ENCODE data around the gene CFAP20DC.

CFAP20DC gene

DNA sequence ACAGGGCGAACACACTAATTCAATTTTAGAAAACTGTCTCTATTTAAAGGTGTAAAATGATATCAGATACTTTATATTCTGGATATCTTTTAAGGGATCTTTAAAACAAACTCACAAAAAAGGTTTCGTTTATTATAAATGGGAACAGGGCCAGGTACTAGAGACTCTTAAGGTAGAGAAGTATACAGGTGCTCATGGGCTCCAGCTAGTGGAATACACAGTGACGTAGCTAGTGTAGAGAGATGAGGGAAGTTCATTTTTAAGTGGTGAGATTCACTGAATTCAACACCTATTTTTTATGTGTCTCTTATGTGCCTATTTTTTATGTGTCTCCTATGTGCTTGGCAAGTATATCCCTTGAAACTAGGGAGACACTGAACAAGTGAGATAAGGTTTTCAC is 250.6 kb downstream of the CFAP20DC start:
- no peak for DNase-seq

GRCh38 chr3:58798312-58798711 is 251.5 kb downstream of the CFAP20DC start:
- no peak for DNase-seq

GRCh38 chr3:58794750-58795149 is 255.1 kb downstream of the CFAP20DC start:
- no peak for DNase-seq

DNA sequence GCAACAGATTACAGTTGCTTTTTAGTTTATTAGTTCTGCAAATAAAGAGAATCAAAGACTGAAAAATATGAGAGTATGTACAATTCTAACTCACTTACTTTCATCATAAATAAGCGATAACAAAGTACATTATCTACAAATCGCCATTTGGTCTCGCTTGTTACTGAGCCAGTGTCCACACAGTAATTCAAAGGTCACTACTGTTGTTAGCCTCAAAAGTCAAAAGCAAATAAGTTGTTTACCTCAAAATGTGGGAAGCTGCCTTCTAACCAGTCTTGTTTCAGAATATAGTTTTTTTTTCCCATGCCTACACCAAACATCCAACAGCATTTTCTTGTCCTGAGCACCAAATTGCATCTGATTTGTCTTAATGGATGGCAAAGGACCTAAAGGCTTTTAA is 255.9 kb downstream of the CFAP20DC start:
- DNase-seq, result no peak

GRCh38 chr3:58792921-58793451 is 256.8 kb downstream of the CFAP20DC start:
- DNase-seq, result no peak

GRCh38 chr3:58789385-58789784 is 260.4 kb downstream of the CFAP20DC start:
- no peak for DNase-seq

GRCh38 chr3:58784888-58785287 is 264.9 kb downstream of the CFAP20DC start:
- no peak for DNase-seq

DNA sequence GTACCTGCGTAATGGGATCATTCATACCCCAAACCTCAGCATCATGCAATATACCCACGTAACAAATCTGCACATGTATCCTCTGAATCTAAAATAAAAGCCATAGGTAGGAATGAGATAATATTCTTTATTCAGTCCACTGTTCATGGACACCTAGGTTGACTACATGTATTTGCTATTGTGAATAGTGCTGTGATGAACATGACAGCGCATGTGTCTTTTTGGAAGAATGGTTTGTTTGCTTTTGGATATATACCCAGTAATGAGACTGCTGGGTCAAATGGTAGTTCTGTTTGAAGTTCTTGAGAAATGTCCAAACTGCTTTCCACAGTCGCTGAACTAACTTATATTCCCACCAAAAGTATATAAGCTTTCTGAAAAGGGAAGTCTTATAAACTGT is 265.4 kb downstream of the CFAP20DC start:
- DNase-seq, result no peak

DNA sequence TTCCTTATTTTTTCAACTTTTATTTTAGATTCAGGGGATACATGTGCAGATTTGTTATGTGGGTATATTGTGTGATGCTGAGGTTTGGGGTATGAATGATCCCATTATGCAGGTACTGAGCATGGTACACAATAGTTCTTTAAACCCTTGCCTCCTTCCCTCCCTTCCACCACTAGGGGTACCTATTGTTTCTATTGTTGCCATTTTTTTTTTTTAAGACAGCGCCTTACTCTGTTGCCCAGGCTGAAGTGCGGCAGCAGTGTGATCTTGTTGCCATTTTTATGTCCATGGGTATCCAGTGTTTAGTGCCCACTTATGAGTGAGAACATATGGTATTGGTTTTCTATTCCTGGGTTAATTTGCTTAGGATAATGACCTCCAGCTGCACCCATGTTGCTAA is 266.0 kb downstream of the CFAP20DC start:
- DNase-seq, result no peak

- DNase-seq, result no peak
These were observed 269.9 kb downstream of the CFAP20DC start for GRCh38 chr3:58779934-58780333.

DNA sequence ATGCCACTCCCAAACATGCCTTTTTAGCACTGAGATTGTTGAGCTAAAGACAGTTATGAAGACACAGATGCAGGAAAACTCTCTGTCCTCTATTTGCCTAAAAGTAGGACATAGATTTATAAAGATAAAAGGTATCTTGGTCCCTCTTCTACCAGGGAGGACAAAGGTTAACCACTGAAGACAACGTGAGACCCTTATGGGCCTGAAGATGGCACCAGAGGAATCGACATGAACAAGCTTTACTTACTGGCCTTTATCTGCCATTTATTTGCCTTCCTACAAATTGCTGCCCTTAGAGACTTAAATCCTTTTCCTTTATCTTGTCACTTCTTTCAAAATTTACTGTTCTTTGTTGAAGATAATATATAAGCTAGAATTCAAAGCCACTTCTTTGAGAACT is 273.6 kb downstream of the CFAP20DC start:
- no peak for DNase-seq

GRCh38 chr3:58772462-58772861 is 277.4 kb downstream of the CFAP20DC start:
- no peak for DNase-seq

- no peak for DNase-seq
These were observed 280.8 kb downstream of the CFAP20DC start for GRCh38 chr3:58769065-58769464.

DNA sequence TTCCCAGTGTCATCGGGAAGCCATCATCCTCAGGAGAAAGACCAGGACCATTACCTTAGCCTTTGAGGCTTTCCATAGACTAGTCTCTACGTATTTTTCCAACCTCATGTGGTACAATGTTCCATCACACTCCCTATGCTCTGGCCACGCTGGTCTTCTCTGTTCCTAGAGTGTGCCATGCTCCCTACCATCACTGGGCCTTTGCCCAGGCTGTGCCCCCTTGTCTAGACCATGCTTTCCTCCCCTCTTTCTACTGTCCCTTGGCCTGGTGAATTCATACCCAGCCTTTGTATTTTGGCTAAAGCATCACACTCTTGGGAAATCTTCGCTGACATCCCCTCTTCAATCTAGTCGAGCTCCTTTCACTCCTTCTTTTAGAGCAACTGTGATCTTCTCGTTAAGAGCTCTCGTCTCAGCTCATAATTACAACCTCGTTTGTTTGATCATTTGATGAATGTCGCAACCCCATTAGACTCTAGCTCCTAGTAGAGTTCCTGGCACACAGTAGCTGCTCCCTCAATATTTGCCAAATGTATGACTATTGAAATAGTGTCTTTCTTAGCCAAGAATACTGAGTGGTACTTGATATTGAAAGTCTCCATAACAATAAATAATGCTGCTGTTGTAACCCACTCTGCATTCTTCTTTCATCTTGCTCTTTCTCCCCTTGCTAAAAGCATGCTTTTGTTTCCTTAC is 283.1 kb downstream of the CFAP20DC start:
- no peak for DNase-seq

DNA sequence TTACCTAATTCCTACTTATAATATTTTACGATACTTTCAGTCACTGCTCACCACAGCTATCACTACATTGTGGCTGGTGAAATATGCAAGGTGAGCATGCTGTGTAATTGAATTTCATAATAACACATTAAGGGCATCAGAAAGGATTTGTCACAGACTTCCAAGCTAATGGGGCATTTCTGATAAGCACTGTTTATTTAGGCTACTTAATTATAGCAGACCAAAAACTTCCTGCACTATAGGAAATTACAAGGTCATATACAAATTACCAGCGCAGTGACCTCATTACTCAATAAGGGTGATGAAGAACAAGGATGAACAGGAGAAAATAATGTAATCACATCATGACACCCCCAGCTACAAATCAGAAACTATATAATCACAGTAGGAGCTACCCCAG is 294.7 kb downstream of the CFAP20DC start:
- no peak for DNase-seq

DNA sequence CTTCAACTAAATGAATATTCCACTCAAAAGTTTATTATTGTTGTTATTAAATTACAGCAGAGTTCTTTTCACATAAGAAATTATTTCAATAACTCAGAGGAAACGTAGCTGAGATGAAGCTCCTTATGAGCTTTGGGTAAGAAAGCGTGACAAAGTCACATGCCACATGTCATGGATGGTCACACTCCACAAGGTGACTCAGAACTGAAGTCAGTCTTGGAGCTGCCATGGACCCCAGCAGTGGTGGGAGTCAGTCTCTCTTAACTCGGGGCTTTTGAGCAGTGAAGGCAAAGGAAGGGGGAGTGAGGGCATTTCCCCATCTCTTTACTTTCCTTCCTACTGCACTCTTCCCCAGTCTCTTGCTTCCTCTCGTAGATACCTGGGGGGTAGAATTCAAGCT is 295.8 kb downstream of the CFAP20DC start:
- no peak for DNase-seq

DNA sequence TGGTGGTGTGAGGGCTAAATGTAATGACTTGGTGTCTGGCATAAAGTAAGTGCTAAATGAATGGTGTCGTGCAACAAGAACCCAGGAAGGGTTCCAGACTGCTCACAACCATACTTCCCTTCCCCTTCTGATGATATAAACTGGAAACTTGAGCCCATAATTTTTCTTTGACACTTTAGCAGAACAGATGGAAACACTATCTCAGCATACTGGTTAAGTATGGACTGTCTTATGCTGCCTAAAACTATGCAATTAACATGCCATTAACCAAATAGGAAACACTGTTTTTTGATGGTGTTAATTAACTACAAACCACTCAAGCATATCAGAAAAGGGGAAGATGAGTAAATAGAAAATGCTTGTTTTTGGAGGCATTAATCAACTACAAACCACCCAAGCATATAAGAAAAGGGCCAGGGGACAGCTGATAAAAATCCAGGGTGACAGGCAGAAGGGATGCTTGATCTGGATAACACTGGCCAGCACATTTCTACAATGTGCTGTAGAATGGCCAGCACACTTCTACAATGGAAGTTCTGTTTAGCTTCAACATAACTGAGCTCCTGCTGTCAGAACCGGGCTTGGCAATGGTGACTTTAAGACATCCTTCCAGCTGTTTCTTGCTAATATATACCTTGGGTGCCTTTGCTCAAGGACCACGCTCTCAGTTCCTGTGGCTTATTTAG is 297.8 kb downstream of the CFAP20DC start:
- no peak for DNase-seq

GRCh38 chr3:58751235-58751634 is 298.6 kb downstream of the CFAP20DC start:
- no peak for DNase-seq

DNA sequence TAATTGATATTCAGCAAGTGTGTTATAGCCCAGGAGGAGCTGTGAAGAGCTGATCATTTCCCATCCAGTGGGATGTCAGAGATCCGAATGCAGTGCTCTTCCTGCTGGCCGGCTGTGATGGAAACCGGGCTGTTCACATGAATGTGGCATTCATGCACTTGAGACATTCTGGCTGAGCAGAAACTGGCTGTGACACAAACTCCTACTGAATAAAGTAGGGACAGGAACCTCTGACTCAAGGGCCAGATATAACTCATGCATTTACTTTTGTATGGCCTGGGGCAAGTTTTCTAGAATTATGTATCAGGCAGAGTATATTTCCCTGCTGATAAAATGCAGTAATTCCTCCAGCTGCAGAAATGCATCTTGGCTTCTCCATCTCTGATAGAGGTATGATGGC is 299.9 kb downstream of the CFAP20DC start:
- no peak for DNase-seq

DNA sequence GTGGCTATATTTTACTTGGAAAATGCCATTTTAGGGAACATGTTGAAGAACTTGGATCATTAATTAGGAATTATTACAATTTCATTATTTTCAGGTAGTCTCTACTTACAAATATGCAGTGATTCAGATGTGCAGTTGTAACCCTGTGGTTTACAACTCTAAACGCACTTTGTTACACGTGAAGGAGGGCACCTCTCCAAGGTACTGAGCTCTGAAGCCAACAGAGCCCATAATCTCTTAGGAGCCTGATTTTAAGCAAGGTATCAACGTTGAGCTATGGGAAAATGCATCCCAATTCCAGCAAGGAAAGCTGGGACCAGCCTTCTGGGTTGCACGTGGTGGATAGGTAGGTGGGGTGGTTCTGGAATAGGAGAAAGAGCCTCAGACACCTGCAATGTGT is 301.8 kb downstream of the CFAP20DC start:
- DNase-seq, result no peak

DNA sequence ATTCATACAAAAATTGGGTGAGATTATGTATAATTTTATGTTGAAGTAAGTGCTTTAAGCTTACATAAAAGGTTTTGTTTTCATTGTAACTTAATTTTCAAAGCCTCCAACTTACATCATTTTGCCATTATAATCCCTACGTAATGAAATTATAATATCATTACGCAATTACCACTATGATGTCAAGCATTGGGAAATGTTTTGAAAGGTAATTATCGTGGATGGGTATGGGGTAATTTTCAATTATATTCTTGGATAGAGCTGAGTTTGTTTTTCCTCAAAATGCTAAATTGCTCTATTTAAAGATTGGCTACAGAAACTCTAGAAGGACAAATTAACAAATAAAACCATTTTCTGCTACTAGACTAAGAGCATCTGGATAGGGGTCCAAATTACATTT is 303.1 kb downstream of the CFAP20DC start:
- DNase-seq, result no peak

DNA sequence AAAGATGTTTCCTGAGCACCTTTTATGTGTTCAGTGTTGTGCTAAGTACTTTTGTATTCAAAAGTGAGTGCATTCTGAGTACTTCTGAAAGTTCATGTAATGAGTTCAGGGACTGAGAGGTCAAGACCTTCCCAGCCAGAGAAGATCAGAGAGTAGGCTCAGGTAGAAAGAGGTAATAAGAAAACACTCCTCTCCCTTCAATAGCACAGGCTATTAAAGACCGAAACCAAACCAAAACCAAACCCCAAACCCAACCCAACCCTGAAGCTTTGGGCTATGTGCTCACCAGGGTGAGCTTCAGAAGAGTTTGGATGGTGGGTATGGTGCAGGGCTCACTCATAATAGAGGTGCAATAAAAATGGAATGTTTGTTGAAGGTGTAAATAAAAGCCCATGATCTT is 306.5 kb downstream of the CFAP20DC start:
- no peak for DNase-seq

DNA sequence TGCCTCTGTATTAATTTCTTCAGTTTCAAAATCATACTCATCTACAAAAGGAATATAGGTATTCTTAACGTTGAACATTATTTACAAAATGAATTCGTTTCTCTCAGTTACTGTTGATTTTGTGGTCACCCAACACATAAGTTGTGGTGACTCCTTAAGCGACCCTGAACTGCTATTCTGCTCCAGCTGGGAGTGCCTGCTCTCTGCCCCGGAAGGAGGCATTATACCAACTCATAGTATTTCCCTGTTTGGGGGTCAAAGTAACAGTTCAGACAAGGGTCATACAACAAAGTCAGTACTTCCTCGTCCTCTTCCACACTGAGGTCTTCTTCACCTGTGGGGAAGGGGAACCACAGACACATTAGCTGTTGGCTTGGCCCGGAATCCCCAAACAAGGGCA is 307.6 kb downstream of the CFAP20DC start:
- no peak for DNase-seq

DNA sequence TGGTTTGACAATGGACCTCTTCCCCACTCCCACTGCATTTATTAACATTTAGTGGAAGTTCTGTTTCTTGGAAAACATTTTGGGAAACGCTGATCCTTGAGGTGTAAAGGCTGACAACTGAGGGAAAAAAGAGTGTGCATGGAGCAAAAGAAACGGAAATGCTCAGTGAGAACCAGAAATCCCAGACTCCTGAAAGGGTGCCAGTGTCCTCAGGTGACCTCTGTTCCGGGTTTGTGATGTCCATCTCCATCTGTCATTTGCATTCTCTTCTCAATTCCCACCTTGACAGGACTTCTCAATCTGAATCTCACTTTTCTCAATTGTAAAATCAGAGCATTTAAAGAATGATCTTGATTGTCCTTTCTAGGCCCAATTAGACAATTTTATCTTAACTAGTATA is 312.2 kb downstream of the CFAP20DC start:
- DNase-seq, result no peak

- DNase-seq, result no peak
These were observed 318.2 kb downstream of the CFAP20DC start for GRCh38 chr3:58731673-58732072.

Data from hippocampal formation (tissue), 2 donors.